Dedifferentiated amniotic fluid mesenchymal stem cell (primary cell): Measurements from ENCODE around the gene UBE2J2.
"Not testable (repeated sequence)": the region's sequence is repeated elsewhere in the genome, so short reads cannot be mapped to it uniquely, and the experiment has no call there.

ENCODE experiments used
- DNase-seq: peaks from one replicate; pipeline ENCODE4 v3.0.0-alpha.2; 2016; ENCODE audit errors: extremely low spot score

UBE2J2 gene

DNA sequence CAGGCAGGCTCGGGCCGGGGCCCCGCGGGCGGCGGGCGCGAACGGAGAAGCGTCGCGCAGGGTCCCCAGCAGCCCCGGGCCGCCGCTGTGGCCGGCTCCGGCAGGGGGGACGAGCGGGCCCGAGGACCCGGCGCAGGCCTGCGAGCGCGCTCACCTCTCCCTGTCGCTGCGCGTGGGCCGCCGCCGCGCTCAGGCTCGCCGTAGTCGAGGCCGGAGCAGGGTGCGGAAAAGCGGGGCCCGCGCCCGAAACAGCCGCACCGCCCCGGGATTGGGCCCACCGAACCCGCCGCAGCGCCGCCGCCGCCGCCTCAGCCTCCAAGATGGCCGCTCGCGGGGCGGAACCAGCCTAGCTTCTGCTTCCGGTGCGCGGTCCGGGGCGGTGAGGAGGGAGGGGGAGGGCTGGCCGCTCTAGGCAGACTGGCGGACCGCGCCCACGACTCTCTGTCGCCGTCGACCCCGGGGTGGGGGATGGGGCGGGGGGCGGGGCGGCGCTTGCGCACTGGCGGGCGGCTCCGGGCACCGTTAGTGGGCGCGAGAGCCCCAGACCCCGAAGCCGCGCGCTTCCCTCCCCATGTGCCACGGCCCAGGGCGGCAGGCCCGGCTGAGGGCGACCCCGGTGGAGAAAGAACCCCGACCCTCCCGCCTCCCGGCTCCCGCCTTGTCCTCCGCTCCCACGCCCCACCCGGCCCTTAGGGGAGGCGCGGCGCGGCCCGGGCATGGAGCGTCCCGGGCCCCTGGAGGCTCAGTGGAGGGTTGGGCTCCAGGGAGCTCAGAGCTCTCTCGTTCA is at the start of gene UBE2J2:
UBE2J2 (minus strand) TSS at position 343 of the 787 bp plus-strand sequence. CDS start 5,862 bp downstream, outside the sequence.
- DNase-seq: peak; percentile 79

DNA sequence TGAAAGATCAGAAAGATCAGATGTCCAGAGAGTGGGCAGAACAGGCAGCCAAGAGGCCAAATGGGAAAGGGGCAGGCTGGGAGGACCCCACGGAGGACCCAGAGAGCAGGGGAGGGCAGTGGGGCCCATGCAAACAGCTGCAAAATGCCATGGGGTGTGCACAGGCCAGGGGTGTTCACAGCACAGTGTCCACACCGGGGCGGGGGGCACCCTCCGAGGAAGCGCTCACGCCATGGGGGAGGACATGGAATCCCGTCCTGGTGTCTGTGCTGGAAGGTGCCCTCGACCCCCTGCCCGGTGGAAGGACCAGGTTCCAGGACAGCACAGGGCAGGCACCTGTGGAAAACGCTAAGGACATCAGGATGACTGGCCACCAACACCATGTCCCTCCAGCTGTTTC is 49.3 kb upstream of the UBE2J2 start:
- DNase-seq: no peak

DNA sequence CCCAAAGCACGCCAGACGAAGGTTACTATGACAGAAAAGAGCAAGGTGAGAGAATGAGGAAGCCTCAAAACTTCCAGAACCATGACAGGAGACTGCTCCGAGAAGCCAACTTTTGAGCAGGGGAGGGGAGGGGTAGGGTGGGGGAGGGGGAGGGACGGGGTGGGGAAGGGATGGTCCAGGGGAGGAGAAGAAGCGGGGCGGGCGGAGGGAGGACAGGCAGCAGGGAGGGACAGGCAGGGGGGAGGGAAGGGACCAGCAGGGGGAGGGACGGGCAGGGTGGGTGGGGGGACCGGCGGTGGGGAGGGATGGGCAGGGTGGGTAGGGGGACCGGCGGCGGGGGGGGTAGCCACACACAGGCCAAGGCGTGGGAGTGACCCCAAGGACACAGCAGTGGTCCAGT is 48.8 kb upstream of the UBE2J2 start:
- no peak for DNase-seq

DNA sequence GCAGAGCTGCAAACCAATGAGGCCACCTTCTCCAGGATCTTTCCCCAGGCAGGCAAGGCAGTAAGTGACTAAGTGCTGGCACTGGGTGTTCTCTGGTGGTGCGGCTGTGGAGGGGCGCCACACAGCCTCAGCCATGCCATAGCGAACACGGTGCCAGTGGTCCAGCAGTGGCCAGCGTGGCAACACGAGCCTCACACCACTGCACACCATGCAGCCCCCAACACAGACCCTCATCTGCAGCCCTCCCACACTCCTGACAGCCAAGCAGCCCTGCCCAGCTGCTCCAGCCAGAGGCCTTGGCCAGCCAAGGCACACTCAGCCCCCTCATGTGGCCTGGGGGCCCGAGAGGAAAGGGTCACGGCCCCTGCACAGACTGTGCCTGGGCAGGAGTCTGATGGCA is 47.8 kb upstream of the UBE2J2 start:
- DNase-seq: no peak

DNA sequence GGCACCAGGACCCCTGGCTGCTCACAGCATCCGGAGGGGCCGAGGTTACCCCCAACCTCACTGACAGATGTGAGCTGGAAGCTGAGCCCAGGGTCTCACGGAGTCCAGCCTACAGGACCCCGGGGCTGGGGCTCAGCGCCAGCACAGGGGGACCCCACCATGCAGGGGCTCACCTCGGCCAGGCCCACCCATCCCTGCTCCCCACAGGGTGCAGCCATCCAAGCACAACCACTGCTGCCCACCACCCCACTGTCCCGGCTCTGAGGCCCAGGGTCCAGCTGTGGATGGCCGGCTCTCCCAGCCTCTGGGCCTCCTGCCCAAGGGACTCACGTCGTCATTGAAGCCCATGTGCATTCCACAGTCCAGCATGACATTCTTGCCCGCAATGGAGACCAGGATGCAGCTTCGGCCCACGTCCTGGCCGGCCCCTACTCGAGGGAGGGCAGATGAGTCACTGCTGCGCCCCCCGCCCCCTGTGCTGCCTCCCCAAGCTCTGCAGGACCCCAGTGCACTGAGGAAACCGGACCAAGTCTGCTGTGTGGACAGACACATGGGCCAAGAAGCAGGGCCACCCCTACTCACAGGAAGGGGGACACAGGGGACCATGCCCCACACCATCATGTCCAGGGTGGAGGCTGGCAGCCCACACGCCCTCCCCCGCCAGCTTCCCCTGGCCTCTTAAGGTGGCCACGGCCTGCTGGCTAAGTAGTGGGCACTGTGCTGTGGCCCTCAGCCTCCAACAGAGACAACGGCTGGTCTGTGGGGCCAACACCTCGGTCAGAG is 47.2 kb upstream of the UBE2J2 start:
- no peak for DNase-seq

DNA sequence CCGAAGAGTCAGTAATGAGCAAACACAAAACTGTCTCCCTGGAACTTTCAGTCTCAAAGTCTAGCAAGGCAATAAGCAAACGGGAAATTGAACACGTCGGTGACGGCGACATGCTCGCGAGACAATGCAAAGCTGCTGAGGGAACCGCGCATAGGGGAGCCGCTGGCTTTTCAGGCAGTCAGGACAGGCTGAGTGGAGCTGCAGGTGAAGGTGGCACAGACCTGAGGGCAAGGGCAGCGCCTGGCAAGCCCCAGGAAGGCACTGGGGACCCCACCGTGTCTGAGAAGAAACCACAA is 45.9 kb upstream of the UBE2J2 start:
- DNase-seq: no peak

DNA sequence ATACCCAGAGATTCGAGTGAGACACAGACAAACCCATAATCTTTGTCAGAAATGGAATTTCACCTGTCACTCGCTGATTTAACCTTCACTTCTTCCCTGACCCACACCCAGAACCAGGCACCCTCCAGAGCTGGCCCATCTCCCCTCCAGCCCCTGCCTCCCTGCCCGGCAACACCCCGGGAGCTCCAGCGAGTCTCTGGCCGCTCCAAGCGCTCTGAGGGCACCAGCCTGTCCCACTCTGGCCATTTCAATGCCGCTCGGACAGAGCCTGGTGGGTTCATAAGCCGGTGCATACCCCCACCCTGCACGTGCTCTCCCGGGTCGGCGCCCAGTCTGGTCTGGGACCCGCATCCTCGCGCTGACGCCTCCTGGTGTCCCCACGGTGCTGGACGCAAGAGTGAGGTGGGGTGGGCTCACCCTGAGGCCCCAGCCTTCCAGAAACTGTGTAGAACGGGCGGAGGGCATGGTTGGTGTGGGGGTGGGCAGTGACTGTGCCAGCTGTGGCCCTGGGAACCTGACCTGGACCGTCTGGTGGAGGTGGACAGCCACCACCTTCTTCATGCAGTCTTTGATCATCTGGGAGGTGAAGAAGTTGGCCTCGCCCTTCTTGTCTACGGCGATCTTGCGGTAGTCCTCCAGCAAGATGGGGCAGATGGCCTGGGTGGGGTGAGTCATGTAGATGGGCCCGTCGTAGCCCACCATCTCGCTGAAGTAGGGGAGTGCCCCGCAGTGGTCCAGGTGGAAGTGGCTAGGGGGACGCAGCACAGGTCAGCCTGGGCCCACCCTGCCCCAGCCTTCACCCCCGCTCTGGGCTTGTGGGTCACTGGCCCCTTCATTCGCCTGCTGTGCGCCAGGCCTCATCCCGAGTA is 45.4 kb upstream of the UBE2J2 start:
- no peak for DNase-seq

DNA sequence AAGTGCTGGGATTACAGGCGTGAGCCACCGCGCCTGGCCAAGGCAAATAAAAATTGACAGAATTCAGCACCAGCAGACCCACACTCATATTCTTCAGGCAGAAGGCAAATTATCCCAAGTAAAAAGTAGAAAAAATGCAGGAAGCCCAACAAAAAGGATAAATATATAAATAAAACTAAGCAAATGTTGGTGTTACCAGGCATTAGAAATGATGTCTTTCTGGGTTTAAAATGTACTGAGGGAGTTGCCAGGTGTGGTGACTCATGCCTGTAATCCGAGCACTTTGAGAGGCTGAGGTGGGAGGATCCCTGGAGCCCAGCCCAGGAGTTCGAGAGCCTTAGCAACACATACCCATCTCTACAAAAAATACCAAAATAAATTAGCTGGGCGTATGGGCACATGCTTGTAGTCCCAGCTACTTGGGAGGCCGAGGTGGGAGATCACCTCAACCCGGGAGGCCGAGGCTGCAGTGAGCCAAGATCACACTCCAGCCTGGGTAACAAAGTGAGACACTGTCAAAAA is 44.5 kb upstream of the UBE2J2 start:
- peak; percentile 91 for DNase-seq

DNA sequence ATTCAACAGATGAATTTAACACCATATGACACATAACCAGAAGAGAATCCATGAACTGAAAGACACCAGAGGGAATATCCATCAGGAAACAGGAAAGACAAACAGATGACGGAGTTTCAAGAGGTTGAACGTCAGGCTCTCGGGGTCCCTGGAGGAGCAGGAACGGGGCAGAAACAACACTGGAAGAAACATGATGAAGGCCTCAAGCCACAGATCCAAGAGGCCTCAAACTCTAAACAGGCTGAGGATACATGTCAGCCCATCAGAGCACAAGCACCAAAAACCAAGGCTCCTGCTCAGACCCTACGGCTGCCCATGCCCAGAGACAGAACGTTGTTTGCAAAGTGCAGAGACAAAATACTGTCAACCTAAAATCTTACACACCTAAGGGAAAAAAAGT is 43.8 kb upstream of the UBE2J2 start:
- no peak for DNase-seq

DNA sequence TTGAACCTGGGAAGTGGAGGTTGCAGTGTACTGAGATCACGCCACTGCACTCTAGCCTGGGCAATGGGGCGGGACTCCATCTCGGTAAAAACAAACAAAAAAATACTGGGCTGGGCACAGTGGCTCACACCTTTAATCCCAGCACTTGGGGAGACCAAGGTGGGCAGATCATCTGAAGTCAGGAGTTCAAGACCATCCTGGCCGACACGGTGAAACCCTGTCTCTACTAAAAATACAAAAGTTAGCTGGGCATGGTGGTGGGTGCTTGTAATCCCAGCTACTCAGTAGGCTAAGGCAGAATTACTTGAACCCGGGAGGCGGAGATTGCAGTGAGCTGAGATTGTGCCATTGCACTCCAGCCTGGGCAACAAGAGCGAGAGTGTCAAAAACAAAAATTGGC is 42.5 kb upstream of the UBE2J2 start:
- not testable (repeated sequence) for DNase-seq

DNA sequence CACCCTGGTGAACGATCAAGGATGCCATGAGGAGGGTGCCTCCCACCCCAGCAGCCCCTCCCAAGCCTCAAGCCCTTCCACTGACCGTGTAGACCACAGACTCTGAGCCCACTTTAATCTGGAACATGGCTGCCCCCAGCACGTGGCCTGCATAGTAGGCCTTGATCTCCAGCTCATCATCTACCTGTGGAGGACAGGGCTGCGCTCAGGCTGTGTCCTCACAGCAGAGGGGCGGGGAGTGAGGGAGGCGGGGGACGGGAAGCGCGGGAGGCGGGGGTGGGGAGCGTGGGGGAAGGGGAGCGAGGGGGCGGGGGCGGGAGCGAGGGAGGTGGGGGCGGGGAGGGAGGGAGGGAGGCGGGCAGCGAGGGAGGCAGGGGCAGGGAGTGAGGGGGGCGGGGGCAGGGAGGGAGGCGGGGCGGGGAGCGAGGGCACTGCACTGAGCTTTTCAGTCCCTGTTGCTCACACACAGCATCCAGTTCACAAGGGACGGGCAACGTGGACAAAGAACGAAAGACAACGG is 41.8 kb upstream of the UBE2J2 start:
- DNase-seq: no peak

DNA sequence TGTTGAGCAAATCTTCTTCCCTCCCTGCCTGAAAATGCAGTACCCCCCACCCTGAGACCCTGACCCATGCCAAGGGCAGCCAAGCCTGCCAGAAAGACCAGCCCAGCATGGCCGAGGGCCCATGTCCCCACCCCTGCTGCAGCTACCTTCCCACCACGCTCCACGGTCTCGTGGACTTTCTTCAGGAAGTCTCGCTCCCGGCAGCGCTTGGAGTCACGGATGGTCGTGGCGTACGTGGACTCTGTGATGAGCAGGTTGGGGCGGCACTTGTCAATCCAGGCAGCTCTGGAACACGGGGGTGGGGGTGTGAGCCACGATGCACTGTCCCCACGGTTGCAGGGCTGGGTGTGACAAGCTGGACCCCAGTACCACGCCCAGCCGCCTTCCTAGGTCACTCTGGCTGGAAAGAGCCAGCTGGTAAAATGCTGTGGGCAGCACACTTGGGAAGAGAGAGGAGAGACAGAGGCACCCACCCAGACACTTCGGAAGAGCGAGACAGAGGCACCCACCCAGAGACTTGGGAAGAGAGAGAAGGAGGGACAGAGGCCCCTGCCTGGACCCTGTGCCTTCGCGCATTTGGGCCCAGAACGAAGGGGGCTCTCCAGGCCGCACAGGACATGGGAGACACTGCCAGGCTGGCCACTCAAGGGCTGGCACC is 41.2 kb upstream of the UBE2J2 start:
- DNase-seq: no peak

DNA sequence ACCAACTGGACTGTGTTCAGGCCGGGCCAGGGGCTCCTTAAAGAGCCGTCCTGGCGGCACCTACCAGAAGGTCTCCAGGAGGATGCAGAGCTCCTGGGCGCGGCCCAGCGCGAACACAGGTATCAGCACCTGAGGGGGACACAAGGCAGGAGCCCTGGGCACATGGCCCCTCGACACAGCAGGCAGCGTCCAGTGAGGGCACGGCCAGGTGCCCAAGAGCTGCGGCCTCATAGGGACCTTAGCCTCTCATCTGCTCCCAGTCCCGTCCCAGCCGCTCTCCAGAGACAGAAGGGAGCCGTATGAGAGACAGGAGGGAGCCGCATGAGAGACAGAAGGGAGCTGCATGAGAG is 40.6 kb upstream of the UBE2J2 start:
- no peak for DNase-seq

DNA sequence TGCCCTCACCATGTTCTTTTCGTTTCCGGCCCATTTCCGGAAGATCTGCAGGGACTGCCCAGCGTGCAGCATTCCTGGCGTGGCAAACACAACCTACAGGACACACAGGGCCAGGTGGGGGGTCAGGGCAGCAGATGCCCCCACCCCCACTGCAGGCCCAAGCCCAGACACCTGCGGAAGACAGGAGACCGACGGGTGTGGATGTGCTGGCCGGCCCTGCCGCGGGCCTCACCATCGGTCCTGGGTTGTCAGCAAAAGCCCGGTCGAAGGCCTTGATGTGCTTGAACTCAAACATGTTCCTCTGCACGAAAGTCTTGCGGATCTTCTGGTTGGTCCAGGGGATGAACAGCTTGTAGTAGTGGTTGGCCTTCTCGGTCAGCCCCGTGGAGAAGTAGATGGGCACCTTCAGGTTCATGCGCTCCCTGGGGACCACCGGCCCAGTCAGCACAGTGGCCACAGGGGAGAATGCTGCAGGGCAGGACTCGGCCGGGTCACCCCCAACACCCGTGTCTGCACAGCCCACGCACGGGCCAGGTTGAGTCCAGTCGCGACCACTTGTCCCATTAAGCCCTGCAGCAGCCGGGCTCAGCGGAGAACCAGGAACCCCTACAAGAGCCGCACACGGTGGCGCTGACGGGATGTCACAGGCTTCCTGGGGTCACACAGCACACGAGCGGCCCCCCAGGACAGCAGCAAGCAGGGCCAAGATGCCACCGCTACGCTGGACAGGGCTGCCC is 40.0 kb upstream of the UBE2J2 start:
- no peak for DNase-seq

DNA sequence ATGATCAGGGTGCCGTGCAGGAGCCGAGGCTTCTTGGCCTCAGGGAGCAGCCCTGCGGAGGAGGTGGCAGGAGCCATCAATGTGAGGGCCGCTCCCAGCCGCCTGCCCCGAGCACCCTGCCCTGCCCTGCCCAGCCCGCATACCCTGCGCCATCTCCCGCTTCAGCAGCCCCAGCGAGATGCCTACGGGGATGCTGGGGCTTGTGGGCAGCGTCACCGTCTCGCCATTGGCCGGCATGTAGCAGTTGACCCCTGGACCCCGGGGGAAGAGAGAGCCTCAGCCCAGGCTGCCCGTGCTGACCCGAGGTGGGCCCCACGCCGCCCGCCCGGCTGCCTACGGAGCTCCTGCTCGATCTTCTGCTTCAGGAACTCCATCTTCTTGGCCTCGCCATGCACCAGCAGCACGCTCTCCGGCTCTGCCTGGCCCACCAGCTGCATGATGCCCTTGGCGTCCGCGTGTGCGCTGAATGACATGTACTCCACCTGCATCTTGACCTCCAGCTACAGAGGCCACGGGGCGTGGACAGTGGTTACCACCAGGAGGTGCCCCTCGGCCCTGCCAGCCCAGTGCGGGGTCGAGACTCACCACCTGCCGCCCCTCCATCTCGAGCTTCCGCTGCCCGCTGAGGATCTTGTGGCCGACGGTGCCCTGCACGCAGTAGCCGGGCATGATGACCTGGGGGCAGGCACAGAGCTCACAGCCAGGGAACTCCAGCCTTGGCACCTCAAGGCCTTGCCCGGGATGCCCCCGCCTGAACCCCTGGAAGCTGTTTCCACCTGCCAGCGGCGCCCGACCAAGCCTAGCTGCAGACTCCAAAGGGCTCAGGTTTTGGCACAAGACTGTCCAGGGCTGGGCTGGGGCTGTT is 39.0 kb upstream of the UBE2J2 start:
- DNase-seq: no peak

DNA sequence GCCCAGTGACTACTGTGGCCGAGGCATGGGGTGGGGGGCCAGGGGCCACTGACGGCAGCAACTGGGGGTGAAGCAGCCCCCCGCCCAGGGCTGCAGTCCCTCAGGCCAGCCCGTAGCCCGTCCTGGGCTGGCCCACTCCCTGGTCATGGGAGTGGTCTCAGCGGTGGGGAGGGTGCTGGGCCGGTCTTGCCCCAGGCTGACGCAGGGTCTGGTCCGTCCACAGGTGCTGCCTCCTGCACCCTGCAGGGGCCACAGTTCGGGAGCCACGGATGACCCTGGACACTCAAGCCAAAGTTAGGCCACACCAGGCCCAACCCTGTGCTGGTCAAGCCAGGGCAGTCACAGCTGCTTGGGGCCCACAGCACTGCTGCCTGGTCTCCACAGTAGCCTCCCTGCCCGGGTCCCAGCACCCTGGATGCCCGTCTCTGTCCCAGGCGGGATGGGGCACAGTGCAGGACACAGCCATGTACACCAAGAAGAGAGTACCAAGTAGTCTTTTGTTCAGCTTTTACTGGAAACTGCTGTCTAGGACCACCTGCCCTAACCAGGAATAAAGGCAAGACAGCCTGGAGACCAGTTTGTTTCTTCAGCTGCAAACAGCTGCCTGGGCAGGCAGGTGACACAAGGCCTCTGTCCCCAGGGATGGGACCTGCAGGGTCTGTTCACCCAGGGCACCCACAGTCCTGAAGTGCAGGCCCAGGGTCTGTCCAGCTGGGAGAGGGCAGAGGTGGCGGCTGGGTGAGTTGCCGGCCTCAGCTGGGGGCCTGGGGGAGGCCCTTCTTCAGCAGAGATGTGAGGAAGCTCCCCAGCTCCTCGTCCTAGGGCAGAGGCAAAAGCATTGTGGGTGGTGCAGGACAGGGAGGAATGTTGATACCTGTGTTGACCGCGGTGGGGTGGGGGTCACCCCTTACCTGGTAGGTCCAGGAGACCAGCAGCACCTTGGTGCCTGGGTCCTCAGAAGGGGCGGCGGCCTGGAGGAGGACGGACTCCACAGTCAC is 37.8 kb upstream of the UBE2J2 start:
- DNase-seq: no peak

DNA sequence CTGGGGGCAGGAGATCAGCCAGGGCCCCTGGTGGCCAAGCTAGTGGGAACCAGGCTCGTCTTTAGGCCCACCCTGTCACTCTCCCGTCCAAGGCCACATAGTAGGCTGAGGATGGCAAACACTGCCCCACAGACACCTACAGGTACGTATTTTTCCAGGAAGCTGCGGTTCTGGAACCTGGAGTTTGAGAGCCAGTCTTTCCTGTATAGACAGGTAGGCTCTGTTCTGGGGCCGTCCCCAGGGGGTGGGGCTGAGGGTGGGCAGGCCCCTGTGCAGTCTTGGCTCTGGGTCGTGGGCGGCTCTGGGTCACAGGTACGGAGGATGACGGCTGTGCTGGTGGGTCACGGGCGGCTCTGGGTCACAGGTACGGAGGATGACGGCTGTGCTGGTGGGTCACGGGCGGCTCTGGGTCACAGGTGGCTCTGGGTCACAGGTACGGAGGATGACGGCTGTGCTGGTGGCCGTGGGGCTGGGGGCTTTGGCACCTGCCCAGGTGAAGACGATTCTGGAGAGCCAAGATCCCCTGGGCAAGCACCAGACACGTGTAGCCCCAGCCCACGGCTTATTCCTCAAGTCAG is 36.9 kb upstream of the UBE2J2 start:
- no peak for DNase-seq

DNA sequence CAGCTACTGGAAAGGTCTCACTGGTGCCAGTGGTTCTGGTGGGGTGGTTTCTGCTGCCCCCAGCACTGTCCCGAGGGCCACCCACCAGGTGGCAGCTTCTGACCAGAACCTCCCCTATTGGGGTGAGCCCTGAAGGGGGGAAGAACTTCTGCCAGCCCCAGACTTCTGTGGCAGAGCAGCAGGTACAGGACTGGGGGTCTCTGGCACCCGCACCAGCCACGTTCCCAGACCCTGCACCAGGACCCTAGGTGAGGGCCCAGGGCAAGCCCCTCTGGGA is 36.4 kb upstream of the UBE2J2 start:
- DNase-seq: no peak
